Measurements from ENCODE around the gene CRAT. TPM values are rescaled to one million over a fixed set of nuclear protein-coding genes. Genes with fewer than 3 reads are reported as not detected.

Gene CRAT
- total and polyA plus RNA-seq, 2 experiments from 2014 or later = 40.4 to 64.6 TPM

DNA sequence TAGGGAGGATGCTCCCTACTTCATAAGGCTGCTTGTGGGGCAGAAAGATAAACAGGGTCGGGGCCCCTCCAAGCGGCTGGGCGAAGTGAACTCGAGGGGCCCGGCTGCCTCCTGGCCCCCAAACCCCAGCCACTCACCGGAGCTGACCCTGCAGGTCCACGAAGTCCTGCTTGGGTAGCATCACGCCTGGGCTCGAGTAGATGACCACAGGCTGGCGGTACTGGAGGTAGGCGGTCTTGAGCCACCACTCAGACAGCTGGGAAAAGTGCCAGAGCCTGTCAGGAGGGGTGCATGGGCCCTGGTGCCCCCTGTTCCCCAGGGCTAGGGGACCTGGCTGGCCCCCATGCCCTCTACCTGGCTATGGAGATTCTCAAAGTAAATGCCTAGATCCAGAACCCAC, 6.5 kb downstream of the CRAT start:
- Histone ChIP-seq H3K4me3 (no peak overlapping the region), H3K9me3 (ENCODE audit: low read depth) (no peaks in the 10 kb centered on the region), H4K20me1 (ENCODE audit: insufficient read depth, poor library complexity, severe bottlenecking) (no peaks in the 10 kb centered on the region), H2AFZ (no peak overlapping the region), H3K9me2 (replicated peaks; ENCODE audit: insufficient read depth) (no peaks in the 10 kb centered on the region), H3K27ac (no peak overlapping the region), H3K36me3 (replicated peaks; ENCODE audit: insufficient read depth, low read depth) (no peaks in the 10 kb centered on the region), H3K4me2 (no peak overlapping the region), H3K4me1 (ENCODE audit: insufficient read depth) (peaks cover 10% of the 10 kb centered on the region), H3K79me2 (peaks cover 2% of the 10 kb centered on the region), H3K27me3 (no peaks in the 10 kb centered on the region)
- no peak for TF ChIP-seq EZH2 (IDR thresholded peaks at IDR 0.05; ENCODE audit: borderline replicate concordance)
- TF ChIP-seq EZH2phosphoT487 (IDR thresholded peaks at IDR 0.05; ENCODE audit: low read depth, severe bottlenecking, unreplicated experiment) = no peak
- DNase-seq (ENCODE audit: low spot score) = no peak
- 92% methylated on average over 11 of the region's 11 CpGs for WGBS (ENCODE audit: low lambda C conversion rate, missing lambda C conversion rate)

DNA sequence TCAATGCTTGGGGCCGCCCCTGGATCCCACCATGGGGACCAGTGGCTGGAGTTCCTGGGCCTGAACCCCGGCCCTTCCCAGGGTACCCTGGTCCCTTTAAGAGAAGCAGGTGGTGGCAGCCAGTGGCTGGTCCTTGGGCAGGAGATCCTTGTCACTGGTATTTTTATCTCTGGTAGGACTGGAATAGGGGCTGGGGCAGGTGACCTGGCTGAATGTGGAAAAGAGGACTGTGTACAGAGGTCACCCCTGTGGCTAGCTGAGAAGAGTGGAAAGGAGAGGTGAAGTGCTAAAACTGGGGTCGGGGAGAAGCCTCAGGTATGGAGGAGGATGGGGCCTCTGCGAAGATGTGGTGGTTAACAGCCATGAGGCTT, 7.0 kb downstream of the CRAT start:
- 95% methylated on average over 4 of the region's 4 CpGs for WGBS (ENCODE audit: low lambda C conversion rate, missing lambda C conversion rate)
- DNase-seq (ENCODE audit: low spot score) = no peak
- Histone ChIP-seq H3K4me2 (no peak overlapping the region), H3K27ac (no peak overlapping the region), H4K20me1 (ENCODE audit: insufficient read depth, poor library complexity, severe bottlenecking) (no peaks in the 10 kb centered on the region), H3K9me2 (replicated peaks; ENCODE audit: insufficient read depth) (no peaks in the 10 kb centered on the region), H3K27me3 (no peaks in the 10 kb centered on the region), H3K79me2 (no peaks in the 10 kb centered on the region), H3K4me3 (no peak overlapping the region), H3K9me3 (ENCODE audit: low read depth) (no peaks in the 10 kb centered on the region), H3K4me1 (ENCODE audit: insufficient read depth) (peaks cover 10% of the 10 kb centered on the region), H3K36me3 (replicated peaks; ENCODE audit: insufficient read depth, low read depth) (no peaks in the 10 kb centered on the region), H2AFZ (no peak overlapping the region)
- no peak for TF ChIP-seq EZH2phosphoT487 (IDR thresholded peaks at IDR 0.05; ENCODE audit: low read depth, severe bottlenecking, unreplicated experiment)
- no peak for TF ChIP-seq EZH2 (IDR thresholded peaks at IDR 0.05; ENCODE audit: borderline replicate concordance)
- TF ChIP-seq, protein P1, sequence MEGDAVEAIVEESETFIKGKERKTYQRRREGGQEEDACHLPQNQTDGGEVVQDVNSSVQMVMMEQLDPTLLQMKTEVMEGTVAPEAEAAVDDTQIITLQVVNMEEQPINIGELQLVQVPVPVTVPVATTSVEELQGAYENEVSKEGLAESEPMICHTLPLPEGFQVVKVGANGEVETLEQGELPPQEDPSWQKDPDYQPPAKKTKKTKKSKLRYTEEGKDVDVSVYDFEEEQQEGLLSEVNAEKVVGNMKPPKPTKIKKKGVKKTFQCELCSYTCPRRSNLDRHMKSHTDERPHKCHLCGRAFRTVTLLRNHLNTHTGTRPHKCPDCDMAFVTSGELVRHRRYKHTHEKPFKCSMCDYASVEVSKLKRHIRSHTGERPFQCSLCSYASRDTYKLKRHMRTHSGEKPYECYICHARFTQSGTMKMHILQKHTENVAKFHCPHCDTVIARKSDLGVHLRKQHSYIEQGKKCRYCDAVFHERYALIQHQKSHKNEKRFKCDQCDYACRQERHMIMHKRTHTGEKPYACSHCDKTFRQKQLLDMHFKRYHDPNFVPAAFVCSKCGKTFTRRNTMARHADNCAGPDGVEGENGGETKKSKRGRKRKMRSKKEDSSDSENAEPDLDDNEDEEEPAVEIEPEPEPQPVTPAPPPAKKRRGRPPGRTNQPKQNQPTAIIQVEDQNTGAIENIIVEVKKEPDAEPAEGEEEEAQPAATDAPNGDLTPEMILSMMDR (IDR thresholded peaks at IDR 0.05; ENCODE audit: poor library complexity) = no peak

DNA sequence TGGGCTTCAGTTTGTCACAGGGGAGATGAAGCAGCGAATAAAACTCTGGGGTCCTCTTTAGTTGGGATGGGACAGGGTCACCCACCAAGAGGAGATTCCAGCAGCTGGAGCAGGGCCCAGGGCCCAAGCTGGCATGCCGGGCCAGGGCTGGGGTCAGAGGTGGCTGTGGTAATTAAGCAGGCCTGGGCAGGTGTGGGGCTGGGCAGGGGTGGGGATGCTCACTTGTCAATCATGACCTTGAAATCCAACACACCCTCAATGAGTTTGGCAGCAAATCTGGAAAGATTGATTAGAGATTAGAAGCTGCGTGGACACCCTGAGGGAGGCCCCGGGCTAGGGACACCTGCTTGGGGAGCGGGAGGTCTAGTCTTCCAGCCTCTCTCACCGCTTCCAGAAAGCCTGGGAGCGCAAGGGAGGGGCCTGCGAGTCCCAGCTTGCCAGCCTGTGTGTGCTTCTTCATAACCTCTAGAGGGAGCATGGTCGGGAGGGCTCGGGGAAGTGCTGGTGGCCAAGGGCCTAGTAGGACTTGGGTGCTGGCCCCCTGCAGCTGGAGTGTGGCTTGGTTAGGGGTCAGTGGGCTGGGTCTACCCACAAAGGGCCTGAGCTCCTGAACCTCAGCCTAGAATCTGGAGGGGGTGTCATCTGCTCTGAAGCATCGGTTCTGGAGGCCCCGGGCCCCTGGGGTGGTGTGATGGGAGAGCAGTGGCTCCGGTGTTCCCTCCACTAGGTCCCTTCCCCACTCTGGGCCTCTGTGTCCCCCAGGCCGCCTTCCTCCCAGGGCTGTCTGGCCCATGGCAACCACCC, 7.6 kb downstream of the CRAT start:
- no peak for TF ChIP-seq EZH2phosphoT487 (IDR thresholded peaks at IDR 0.05; ENCODE audit: low read depth, severe bottlenecking, unreplicated experiment)
- TF ChIP-seq EZH2 (IDR thresholded peaks at IDR 0.05; ENCODE audit: borderline replicate concordance) = no peak
- TF ChIP-seq, protein P1 (IDR thresholded peaks at IDR 0.05; ENCODE audit: poor library complexity) = peak; percentile 47
- WGBS (ENCODE audit: low lambda C conversion rate, missing lambda C conversion rate) = 52% methylated on average over 14 of the region's 14 CpGs
- H2AFZ ChIP-seq = no peak overlapping the region
- H3K27ac ChIP-seq = no peak overlapping the region
- no peak overlapping the region for H3K4me3 ChIP-seq
- no peaks in the 10 kb centered on the region for H3K27me3 ChIP-seq
- H3K4me2 ChIP-seq = no peak overlapping the region
- H3K79me2 ChIP-seq = no peaks in the 10 kb centered on the region
- H3K36me3 ChIP-seq (replicated peaks; ENCODE audit: insufficient read depth, low read depth) = no peaks in the 10 kb centered on the region
- H3K9me2 ChIP-seq (replicated peaks; ENCODE audit: insufficient read depth) = no peaks in the 10 kb centered on the region
- no peaks in the 10 kb centered on the region for H3K9me3 ChIP-seq (ENCODE audit: low read depth)
- H4K20me1 ChIP-seq (ENCODE audit: insufficient read depth, poor library complexity, severe bottlenecking) = no peaks in the 10 kb centered on the region
- DNase-seq (ENCODE audit: low spot score) = peak; percentile 64
- H3K4me1 ChIP-seq (ENCODE audit: insufficient read depth) = peaks cover 10% of the 10 kb centered on the region

DNA sequence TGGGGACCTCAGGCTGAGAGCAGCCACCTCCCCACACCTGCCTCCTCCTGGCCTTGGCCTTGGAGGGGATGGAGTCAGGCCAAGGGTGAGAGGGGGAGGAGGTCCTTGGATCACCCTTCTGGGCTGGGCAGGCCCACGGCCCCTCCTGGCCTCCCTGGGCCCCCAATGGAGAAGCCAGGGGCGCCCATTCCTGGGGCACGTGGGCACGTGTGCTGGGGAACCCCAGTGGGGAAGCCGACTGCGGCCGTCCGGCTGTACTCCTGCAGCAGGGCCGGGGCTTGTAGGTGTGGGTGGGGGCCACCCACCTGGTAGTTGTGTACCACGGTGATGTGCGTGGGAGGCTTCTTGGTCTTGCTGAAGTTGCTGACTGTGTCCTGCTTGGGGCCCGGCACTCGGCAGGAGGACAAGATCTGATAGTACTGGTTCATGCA, 8.5 kb downstream of the CRAT start:
- H3K4me3 ChIP-seq = no peak overlapping the region
- H3K27me3 ChIP-seq = no peaks in the 10 kb centered on the region
- H3K79me2 ChIP-seq = no peaks in the 10 kb centered on the region
- H3K4me1 ChIP-seq (ENCODE audit: insufficient read depth) = peaks cover 9% of the 10 kb centered on the region
- H3K9me2 ChIP-seq (replicated peaks; ENCODE audit: insufficient read depth) = no peaks in the 10 kb centered on the region
- no peak overlapping the region for H2AFZ ChIP-seq
- no peak for DNase-seq (ENCODE audit: low spot score)
- TF ChIP-seq, protein P1 (IDR thresholded peaks at IDR 0.05; ENCODE audit: poor library complexity) = no peak
- TF ChIP-seq EZH2 (IDR thresholded peaks at IDR 0.05; ENCODE audit: borderline replicate concordance) = no peak
- TF ChIP-seq EZH2phosphoT487 (IDR thresholded peaks at IDR 0.05; ENCODE audit: low read depth, severe bottlenecking, unreplicated experiment) = no peak
- H3K4me2 ChIP-seq = no peak overlapping the region
- H4K20me1 ChIP-seq (ENCODE audit: insufficient read depth, poor library complexity, severe bottlenecking) = no peaks in the 10 kb centered on the region
- no peak overlapping the region for H3K27ac ChIP-seq
- no peaks in the 10 kb centered on the region for H3K9me3 ChIP-seq (ENCODE audit: low read depth)
- WGBS (ENCODE audit: low lambda C conversion rate, missing lambda C conversion rate) = 96% methylated on average over 13 of the region's 13 CpGs
- no peaks in the 10 kb centered on the region for H3K36me3 ChIP-seq (replicated peaks; ENCODE audit: insufficient read depth, low read depth)

Measured in hepatocyte (in vitro differentiated cells).